H9 (cell line): ENCODE measurements around the gene DIP2C. TPM values are rescaled to one million over a fixed set of nuclear protein-coding genes. Genes with fewer than 3 reads are reported as not detected.
A peak's percentile ranks its signal among the peaks of the same experiment; 100 is the strongest.

Experiments
- DNase-seq: peaks from one replicate; pipeline ENCODE4 v3.0.0-alpha.2; 2017
- H2AFZ ChIP-seq: one replicate; pipeline ENCODE4 v1.6.1; 2013; ENCODE audit warnings: mild to moderate bottlenecking, low read length, control low read depth, moderate library complexity
- H2AK5ac ChIP-seq: 2 replicates; pipeline ENCODE4 v1.6.1; 2013; ENCODE audit warnings: low read length, control low read depth, mixed read lengths; ENCODE audit not compliant: insufficient read length
- H2BK120ac ChIP-seq: one replicate; pipeline ENCODE4 v1.6.1; 2013; ENCODE audit warnings: low read depth, mild to moderate bottlenecking, low read length, control low read depth, inconsistent platforms; ENCODE audit not compliant: poor library complexity, severe bottlenecking
- H2BK12ac ChIP-seq: 2 replicates; pipeline ENCODE4 v1.6.1; 2013; ENCODE audit warnings: low read length, control low read depth, mixed read lengths, low read depth; ENCODE audit not compliant: insufficient read length
- H2BK15ac ChIP-seq: 2 replicates; pipeline ENCODE4 v1.6.1; 2013; ENCODE audit warnings: low read depth, low read length, control low read depth
- H2BK20ac ChIP-seq: one replicate; pipeline ENCODE4 v1.6.1; 2013; ENCODE audit warnings: low read depth, mild to moderate bottlenecking, low read length, control low read depth, inconsistent platforms; ENCODE audit not compliant: poor library complexity, severe bottlenecking
- H2BK5ac ChIP-seq: 2 replicates; pipeline ENCODE4 v1.6.1; 2013; ENCODE audit warnings: low read length, control low read depth, mixed read lengths; ENCODE audit not compliant: insufficient read length
- H3K14ac ChIP-seq: 2 replicates; pipeline ENCODE4 v1.6.1; 2013; ENCODE audit warnings: low read length, control low read depth; ENCODE audit not compliant: insufficient read depth
- H3K18ac ChIP-seq: 2 replicates; pipeline ENCODE4 v1.6.1; 2013; ENCODE audit warnings: low read depth, mild to moderate bottlenecking, mixed read lengths, low read length, control low read depth; ENCODE audit not compliant: insufficient read length
- H3K23ac ChIP-seq: 2 replicates; pipeline ENCODE4 v1.6.1; 2013; ENCODE audit warnings: low read length, control low read depth, mixed read lengths, low read depth; ENCODE audit not compliant: insufficient read length
- H3K23me2 ChIP-seq: 2 replicates; pipeline ENCODE4 v1.6.1; 2013; ENCODE audit warnings: low read depth, mild to moderate bottlenecking, mixed read lengths, low read length, control low read depth; ENCODE audit not compliant: insufficient read length, poor library complexity, severe bottlenecking
- H3K27ac ChIP-seq: 2 replicates; pipeline ENCODE4 v1.5.1; 2013; ENCODE audit warnings: low read length, control low read depth, mixed read lengths, low read depth; ENCODE audit not compliant: insufficient read length
- H3K27me3 ChIP-seq: 2 replicates; pipeline ENCODE4 v1.6.1; 2013; ENCODE audit warnings: low read length, control low read depth, inconsistent platforms; ENCODE audit not compliant: insufficient read depth
- H3K4ac ChIP-seq: 2 replicates; pipeline ENCODE4 v1.6.1; 2013; ENCODE audit warnings: low read depth, mild to moderate bottlenecking, control low read depth, inconsistent platforms, low read length, moderate library complexity
- H3K4me1 ChIP-seq: 2 replicates; pipeline ENCODE4 v1.6.1; 2013; ENCODE audit warnings: low read length, control low read depth, inconsistent platforms; ENCODE audit not compliant: insufficient read depth
- H3K4me2 ChIP-seq: 2 replicates; pipeline ENCODE4 v1.6.1; 2013; ENCODE audit warnings: low read length, control low read depth, mixed read lengths; ENCODE audit not compliant: insufficient read length, insufficient read depth
- H3K56ac ChIP-seq: 2 replicates; pipeline ENCODE4 v1.6.1; 2013; ENCODE audit warnings: low read depth, mild to moderate bottlenecking, mixed read lengths, low read length, control low read depth; ENCODE audit not compliant: insufficient read length
- H3K79me1 ChIP-seq: 2 replicates; pipeline ENCODE4 v1.6.1; 2013; ENCODE audit warnings: low read depth, mild to moderate bottlenecking, moderate library complexity, low read length, control low read depth, inconsistent platforms; ENCODE audit not compliant: insufficient read depth, poor library complexity, severe bottlenecking
- H3K79me2 ChIP-seq: 2 replicates; pipeline ENCODE4 v1.6.1; 2013; ENCODE audit warnings: low read length, control low read depth, inconsistent platforms; ENCODE audit not compliant: insufficient read depth
- H3K9ac ChIP-seq: 2 replicates; pipeline ENCODE4 v1.6.1; 2013; ENCODE audit warnings: low read length, control low read depth, mixed read lengths; ENCODE audit not compliant: insufficient read length; ENCODE audit errors: extremely low read depth
- H3K9me3 ChIP-seq: one replicate; pipeline ENCODE4 v1.6.1; 2013; ENCODE audit warnings: low read depth, low read length, inconsistent platforms; ENCODE audit not compliant: control insufficient read depth
- H3T11ph ChIP-seq: one replicate; pipeline ENCODE4 v1.6.1; 2013; ENCODE audit warnings: mild to moderate bottlenecking, low read length, control low read depth, inconsistent platforms
- H4K20me1 ChIP-seq: one replicate; pipeline ENCODE4 v1.6.1; 2013; ENCODE audit not compliant: control insufficient read depth, insufficient read length, insufficient read depth
- H4K5ac ChIP-seq: 2 replicates; pipeline ENCODE4 v1.6.1; 2013; ENCODE audit warnings: low read depth, mild to moderate bottlenecking, mixed read lengths, low read length, control low read depth; ENCODE audit not compliant: insufficient read length
- H4K8ac ChIP-seq: replicated peaks from 2 replicates; pipeline ENCODE4 v1.6.1; 2013; ENCODE audit warnings: low read length, control low read depth, mixed read lengths, low read depth; ENCODE audit not compliant: insufficient read length
- H4K91ac ChIP-seq: 2 replicates; pipeline ENCODE4 v1.6.1; 2013; ENCODE audit warnings: low read depth, mild to moderate bottlenecking, moderate library complexity, mixed read lengths, low read length, control low read depth; ENCODE audit not compliant: insufficient read length
- H3K27ac Mint-ChIP-seq, 3 experiments: 2 replicates in 2 of 3; 3 replicates in 1 of 3; pipeline ENCODE4 v1.8.0; 2020 to 2021; ENCODE audit warnings: mixed read lengths in 3 of 3, mild to moderate bottlenecking in 1 of 3, moderate library complexity in 1 of 3
- H3K27me3 Mint-ChIP-seq: 2 replicates; pipeline ENCODE4 v1.8.0; 2021; ENCODE audit warnings: low read depth, mild to moderate bottlenecking, moderate library complexity, mixed read lengths
- H3K36me3 Mint-ChIP-seq, 3 experiments: 2 replicates in 2 of 3; 3 replicates in 1 of 3; pipeline ENCODE4 v1.8.0; 2020 to 2021; ENCODE audit warnings: low read depth in 3 of 3, mixed read lengths in 3 of 3; ENCODE audit not compliant: insufficient read depth in 1 of 3
- H3K4me1 Mint-ChIP-seq, 2 experiments: 2 replicates each; pipeline ENCODE4 v1.8.0; 2020; ENCODE audit warnings: mixed read lengths in 2 of 2
- H3K4me3 Mint-ChIP-seq, 2 experiments: 2 replicates in 1 of 2; 3 replicates in 1 of 2; pipeline ENCODE4 v1.8.0; 2020 to 2021; ENCODE audit warnings: mild to moderate bottlenecking in 2 of 2, mixed read lengths in 2 of 2, moderate library complexity in 1 of 2
- H3K9me3 Mint-ChIP-seq, 2 experiments: 2 replicates in 1 of 2; 3 replicates in 1 of 2; pipeline ENCODE4 v1.8.0; 2020; ENCODE audit warnings: mild to moderate bottlenecking in 2 of 2, mixed read lengths in 2 of 2, moderate library complexity in 1 of 2
- CTCF ChIP-seq: fragments of 200-600 bp; sonication (generic); conservative IDR thresholded peaks from 3 replicates; pipeline ENCODE4 v1.8.0; 2021; ENCODE audit warnings: antibody characterized with exemption, mild to moderate bottlenecking
- WGBS: extraction: QIAGEN DNeasy Blood & Tissue Kit; methylation state at CpG from one replicate; pipeline ENCODE4 v1.1.7; 2013; ENCODE audit warnings: missing lambda C conversion rate, low lambda C conversion rate, mixed read lengths; ENCODE audit not compliant: insufficient read length; ENCODE audit errors: extremely low coverage; 5-methylcytosine and 5-hydroxymethylcytosine counted together
- total RNA-seq: library from RNA; stranded (reverse); gene quantifications from 2 replicates; pipeline ENCODE4 v1.2.1, GENCODE V29; 2021

Gene DIP2C
- total RNA-seq, 1 experiment from 2014 or later = 7.9 TPM

GRCh38 chr10:488081-488932, 201.2 kb downstream of the DIP2C start:
- H3K9me3 Mint-ChIP-seq = no peaks in the 10 kb centered on the region
- H4K91ac ChIP-seq = no peak overlapping the region
- no peak overlapping the region for H3K27ac ChIP-seq
- H3K9me3 ChIP-seq = no peaks in the 10 kb centered on the region
- H3K27ac Mint-ChIP-seq = 0 out of 7 replicates have a peak overlapping the region, but pooled peaks of 1 of the 3 experiments have one; percentile 23
- H4K20me1 ChIP-seq = no peaks in the 10 kb centered on the region
- no peaks in the 10 kb centered on the region for H3K79me1 ChIP-seq
- no peak overlapping the region for H3K18ac ChIP-seq
- peaks cover 0 to 4% (median 3%) of the 10 kb centered on the region in 3 experiments; a peak in 3 of 7 replicates for H3K36me3 Mint-ChIP-seq
- H2BK120ac ChIP-seq = no peak overlapping the region
- peaks cover 48 to 51% of the 10 kb centered on the region in 2 experiments for H3K4me1 Mint-ChIP-seq
- no peak overlapping the region for H4K5ac ChIP-seq
- H3K27me3 Mint-ChIP-seq = peaks cover 14% of the 10 kb centered on the region
- no peak overlapping the region for H3K4ac ChIP-seq
- peaks cover 6% of the 10 kb centered on the region; the same call in 1 of the 2 replicates for H3K4me1 ChIP-seq
- H3K4me2 ChIP-seq = no peak overlapping the region
- no peak for DNase-seq
- H4K8ac ChIP-seq = no peak overlapping the region
- H2BK12ac ChIP-seq = no peak overlapping the region
- H3K23me2 ChIP-seq = no peaks in the 10 kb centered on the region
- no peak overlapping the region for H3K9ac ChIP-seq
- no peak overlapping the region for H3K56ac ChIP-seq
- H3K4me3 Mint-ChIP-seq = no peak overlapping the region
- TF ChIP-seq CTCF = peak; percentile 16; the same call in 1 of the 3 replicates
- no peaks in the 10 kb centered on the region for H3K27me3 ChIP-seq
- no peak overlapping the region for H3T11ph ChIP-seq
- H3K23ac ChIP-seq = no peak overlapping the region
- H3K79me2 ChIP-seq = no peaks in the 10 kb centered on the region
- no CpG with 5 or more reads among the region's 21 CpGs for WGBS
- no peak overlapping the region for H2AK5ac ChIP-seq
- no peak overlapping the region for H2BK20ac ChIP-seq
- no peak overlapping the region for H2BK5ac ChIP-seq
- no peak overlapping the region for H2BK15ac ChIP-seq
- H3K14ac ChIP-seq = no peak overlapping the region
- no peak overlapping the region for H2AFZ ChIP-seq
